ENCODE measurements around the gene NKD1. TPM values are rescaled to one million over a fixed set of nuclear protein-coding genes. Genes with fewer than 3 reads are reported as not detected.

The NKD1 gene
- total and polyA plus RNA-seq, 2 of the 8 experiments (the other 6 are each of a cell fraction or from before 2014, with no cell fraction given): 0.70 to 4.5 TPM

- Histone ChIP-seq H2AK5ac (ENCODE audit: low read depth, low read length) (no peak overlapping the region), H3K4me1 (replicated peaks in 1 of 4; ENCODE audit: control insufficient read depth in 3 of 4, insufficient read depth in 4 of 4, low read length in 3 of 4) (peaks cover 0 to 5% (median 0%) of the 10 kb centered on the region in 4 experiments; a peak in 2 of 7 replicates), H3K4me3 (ENCODE audit: extremely low read depth in 1 of 4, insufficient read depth in 2 of 4, low read depth in 3 of 4, low read length in 4 of 4) (no peak overlapping the region), H2BK20ac (ENCODE audit: low read length) (no peak overlapping the region), H3K4me2 (ENCODE audit: insufficient read depth in 1 of 2, low read depth in 2 of 2, low read length in 2 of 2) (no peak overlapping the region), H4K20me1 (replicated peaks in 1 of 2; ENCODE audit: control insufficient read depth in 1 of 2, insufficient read depth in 2 of 2, low read length in 2 of 2) (no peaks in the 10 kb centered on the region), H4K5ac (ENCODE audit: insufficient read length, low read depth, low read length) (no peak overlapping the region), H3K14ac (ENCODE audit: insufficient read length) (no peak overlapping the region), H3K27me3 (replicated peaks in 1 of 4; ENCODE audit: control insufficient read depth in 3 of 4, extremely low read depth in 1 of 4, insufficient read depth in 3 of 4, low read length in 3 of 4) (peaks cover 0 to 2% (median 0%) of the 10 kb centered on the region in 4 experiments; a peak in 2 of 7 replicates), H2AFZ (ENCODE audit: low read length) (no peak overlapping the region), H3K23me2 (ENCODE audit: low read depth, low read length) (no peaks in the 10 kb centered on the region), H3K36me3 (ENCODE audit: control insufficient read depth in 2 of 4, insufficient read depth in 4 of 4, low read length in 3 of 4) (no peaks in the 10 kb centered on the region), H3K23ac (ENCODE audit: insufficient read length) (no peak overlapping the region), H3K9ac (replicated peaks in 1 of 4; ENCODE audit: extremely low read depth in 1 of 4, low read depth in 3 of 4, low read length in 3 of 4) (no peak overlapping the region; a peak in 1 of 7 replicates), H3K27ac (ENCODE audit: low read depth, low read length) (no peak overlapping the region), H3K79me2 (ENCODE audit: control insufficient read depth in 1 of 2, insufficient read depth in 2 of 2, low read length in 2 of 2) (no peaks in the 10 kb centered on the region), H3K79me1 (ENCODE audit: low read depth, low read length) (no peaks in the 10 kb centered on the region), H3K4ac (replicated peaks; ENCODE audit: insufficient read length, low read depth, low read length) (no peak overlapping the region), H3K18ac (ENCODE audit: extremely low read depth, low read length) (no peak overlapping the region), H3K9me3 (ENCODE audit: insufficient read depth in 2 of 2, low read depth in 1 of 2, low read length in 1 of 2) (no peaks in the 10 kb centered on the region), H2BK5ac (ENCODE audit: low read depth, low read length) (no peak overlapping the region), H2BK12ac (ENCODE audit: low read depth, low read length) (no peak overlapping the region), H2BK120ac (replicated peaks; ENCODE audit: low read depth, low read length) (no peak overlapping the region), H2BK15ac (ENCODE audit: low read length) (no peak overlapping the region), H4K91ac (replicated peaks; ENCODE audit: insufficient read length, low read length) (no peak overlapping the region), H3K56ac (replicated peaks; ENCODE audit: insufficient read length, low read depth, low read length) (no peak overlapping the region), H4K8ac (ENCODE audit: extremely low read depth, insufficient read depth, low read length) (peak overlapping the region; percentile 31; the same call in 1 of the 2 replicates)
- no peak for FAIRE-seq
- DNase-seq (ENCODE audit: low read depth in 1 of 2, low spot score in 2 of 2): no peak
- no peak for TF ChIP-seq PHF8 (conservative IDR thresholded peaks at IDR 0.05; ENCODE audit: low read depth, low read length)
- no peak for TF ChIP-seq TCF12 (IDR thresholded peaks at IDR 0.05; ENCODE audit: low read depth, low read length)
- TF ChIP-seq CHD2 (IDR thresholded peaks at IDR 0.05; ENCODE audit: low read length): no peak
- 85% methylated on average over 5 of the region's 8 CpGs; no CpG with 5 or more reads in 1 of the 2 experiments for WGBS, 2 experiments (ENCODE audit: extremely low coverage in 1 of 2, insufficient coverage in 1 of 2, insufficient read length in 1 of 2, insufficient replicate concordance in 2 of 2, low coverage in 1 of 2, low lambda C conversion rate in 2 of 2, missing lambda C conversion rate in 1 of 2)
- ChIA-PET CTCF (ENCODE audit: partially characterized antibody) (interaction anchor here (0.7 to 1.9 kb wide), 6 partner anchors 19 to 106 kb away, joined by 3 to 6 read pairs (median 4); no protein-coding TSS in a partner anchor), POLR2A (ENCODE audit: partially characterized antibody) (no interaction called here)
These were observed 98.1 kb downstream of the NKD1 start for GRCh38 chr16:50646345-50646744.

Measured in H1 (cell line).